Measurements from ENCODE around the gene STAC2.
A peak's percentile ranks its signal among the peaks of the same experiment; 100 is the strongest.

Gene STAC2

GRCh38 chr17:39166437-39167335 lies 59.1 kb downstream of the STAC2 start:
- no peak for DNase-seq (ENCODE audit: low read depth)
- H3K4me3 ChIP-seq (ENCODE audit: low read depth, low read length) = no peak overlapping the region
- in situ Hi-C loops (cut with HindIII; ENCODE audit: low sequenced_read_pairs) = loop anchor here (10.0 kb wide), 1 partner anchor 102 kb away; no protein-coding TSS in a partner anchor
- TF ChIP-seq CTCF (IDR thresholded peaks at IDR 0.05; ENCODE audit: low read depth, low read length, missing control alignments) = no peak

- peak within 1 kb of the TSS; percentile 44 for H3K4me3 ChIP-seq (ENCODE audit: low read depth, low read length)
- in situ Hi-C loops (cut with HindIII; ENCODE audit: low sequenced_read_pairs) = loop anchor here (10.0 kb wide), 1 partner anchor 101 kb away; no protein-coding TSS in a partner anchor
- no peak for DNase-seq (ENCODE audit: low read depth)
- no peak for TF ChIP-seq CTCF (IDR thresholded peaks at IDR 0.05; ENCODE audit: low read depth, low read length, missing control alignments)
These were observed 59.9 kb downstream of the STAC2 start, which contains the start of gene ARL5C for GRCh38 chr17:39165841-39166349. Gene ARL5C, minus strand, starts transcription at chr17:39166161. Its CDS starts 401 bp downstream, at chr17:39165760.

GRCh38 chr17:39165178-39165840 lies 60.4 kb downstream of the STAC2 start:
- in situ Hi-C loops (cut with HindIII; ENCODE audit: low sequenced_read_pairs) = loop anchor here (10.0 kb wide), 1 partner anchor 101 kb away; no protein-coding TSS in a partner anchor
- peak overlapping the region; percentile 44 for H3K4me3 ChIP-seq (ENCODE audit: low read depth, low read length)
- no peak for TF ChIP-seq CTCF (IDR thresholded peaks at IDR 0.05; ENCODE audit: low read depth, low read length, missing control alignments)
- DNase-seq (ENCODE audit: low read depth) = no peak

- H3K4me3 ChIP-seq (ENCODE audit: low read depth, low read length) = peak overlapping the region; percentile 44
- in situ Hi-C loops (cut with HindIII; ENCODE audit: low sequenced_read_pairs) = loop anchor here (10.0 kb wide), 1 partner anchor 100 kb away; no protein-coding TSS in a partner anchor
- DNase-seq (ENCODE audit: low read depth) = peak; percentile 79
- peak; percentile 96 for TF ChIP-seq CTCF (IDR thresholded peaks at IDR 0.05; ENCODE audit: low read depth, low read length, missing control alignments)
These were observed 61.0 kb downstream of the STAC2 start for GRCh38 chr17:39164675-39165143.

- no peak for TF ChIP-seq CTCF (IDR thresholded peaks at IDR 0.05; ENCODE audit: low read depth, low read length, missing control alignments)
- no peak overlapping the region for H3K4me3 ChIP-seq (ENCODE audit: low read depth, low read length)
- in situ Hi-C loops (cut with HindIII; ENCODE audit: low sequenced_read_pairs) = loop anchor here (10.0 kb wide), 1 partner anchor 97 kb away; no protein-coding TSS in a partner anchor
- DNase-seq (ENCODE audit: low read depth) = no peak
These were observed 63.8 kb downstream of the STAC2 start for GRCh38 chr17:39161962-39162361.
